ENCODE measurements around the gene RELL1. TPM values are rescaled to one million over a fixed set of nuclear protein-coding genes. Genes with fewer than 3 reads are reported as not detected.

RELL1 gene
- polyA plus RNA-seq, 3 donors = 9.6 to 10.4 (median 10.2) TPM

GRCh38 chr4:37667197-37668100 is 18.7 kb downstream of the RELL1 start:
- no peak for DNase-seq (ENCODE audit: low read depth in 3 of 3, low spot score in 2 of 3)

GRCh38 chr4:37666625-37667071 is 19.5 kb downstream of the RELL1 start:
- no peak for DNase-seq (ENCODE audit: low read depth in 3 of 3, low spot score in 2 of 3)

GRCh38 chr4:37665333-37666320 is 20.5 kb downstream of the RELL1 start:
- no peak for DNase-seq (ENCODE audit: low read depth in 3 of 3, low spot score in 2 of 3)

- no peak for DNase-seq (ENCODE audit: low read depth in 3 of 3, low spot score in 2 of 3)
These were observed 21.5 kb downstream of the RELL1 start for GRCh38 chr4:37664696-37665095.

GRCh38 chr4:37663552-37663951 is 22.6 kb downstream of the RELL1 start:
- DNase-seq (ENCODE audit: low read depth in 3 of 3, low spot score in 2 of 3) = no peak

- DNase-seq (ENCODE audit: low read depth in 3 of 3, low spot score in 2 of 3) = no peak
These were observed 23.2 kb downstream of the RELL1 start for GRCh38 chr4:37662861-37663390.

GRCh38 chr4:37662251-37662650 is 23.9 kb downstream of the RELL1 start:
- DNase-seq (ENCODE audit: low read depth in 3 of 3, low spot score in 2 of 3) = no peak

- DNase-seq (ENCODE audit: low read depth in 3 of 3, low spot score in 2 of 3) = no peak
These were observed 24.4 kb downstream of the RELL1 start for GRCh38 chr4:37661772-37662171.

GRCh38 chr4:37659696-37660095 is 26.5 kb downstream of the RELL1 start:
- DNase-seq (ENCODE audit: low read depth in 3 of 3, low spot score in 2 of 3) = no peak

- DNase-seq (ENCODE audit: low read depth in 3 of 3, low spot score in 2 of 3) = no peak
These were observed 29.5 kb downstream of the RELL1 start for GRCh38 chr4:37656649-37657048.

- no peak for DNase-seq (ENCODE audit: low read depth in 3 of 3, low spot score in 2 of 3)
These were observed 32.6 kb downstream of the RELL1 start for GRCh38 chr4:37653601-37654000.

GRCh38 chr4:37652747-37653527 is 33.2 kb downstream of the RELL1 start:
- DNase-seq (ENCODE audit: low read depth in 3 of 3, low spot score in 2 of 3) = no peak

- DNase-seq (ENCODE audit: low read depth in 3 of 3, low spot score in 2 of 3) = no peak
These were observed 34.3 kb downstream of the RELL1 start for GRCh38 chr4:37651781-37652377.

- DNase-seq (ENCODE audit: low read depth in 3 of 3, low spot score in 2 of 3) = no peak
These were observed 35.7 kb downstream of the RELL1 start for GRCh38 chr4:37650481-37650880.

- no peak for DNase-seq (ENCODE audit: low read depth in 3 of 3, low spot score in 2 of 3)
These were observed 36.9 kb downstream of the RELL1 start for GRCh38 chr4:37649268-37649667.

GRCh38 chr4:37648084-37648817 is 37.9 kb downstream of the RELL1 start:
- no peak for DNase-seq (ENCODE audit: low read depth in 3 of 3, low spot score in 2 of 3)

- DNase-seq (ENCODE audit: low read depth in 3 of 3, low spot score in 2 of 3) = no peak
These were observed 39.9 kb downstream of the RELL1 start for GRCh38 chr4:37646247-37646646.

GRCh38 chr4:37645736-37646135 is 40.4 kb downstream of the RELL1 start:
- DNase-seq (ENCODE audit: low read depth in 3 of 3, low spot score in 2 of 3) = no peak

GRCh38 chr4:37644962-37645361 is 41.2 kb downstream of the RELL1 start:
- no peak for DNase-seq (ENCODE audit: low read depth in 3 of 3, low spot score in 2 of 3)
